C4-2B (cell line): Measurements from ENCODE around the gene TCERG1L.

Experiments used
- H3K27ac ChIP-seq: fragments of 450-650 bp; 2 replicates; pipeline ENCODE4 v1.5.1; 2017
- ZFX ChIP-seq: fragments of 450-650 bp; IDR thresholded peaks from 2 replicates; pipeline ENCODE4 v1.6.1; 2017
- TF ChIP-seq, protein P1 (sequence below): fragments of 450-650 bp; conservative IDR thresholded peaks from 2 replicates; pipeline ENCODE4 v1.5.1; 2017; ENCODE audit warnings: mild to moderate bottlenecking

The TCERG1L gene

DNA sequence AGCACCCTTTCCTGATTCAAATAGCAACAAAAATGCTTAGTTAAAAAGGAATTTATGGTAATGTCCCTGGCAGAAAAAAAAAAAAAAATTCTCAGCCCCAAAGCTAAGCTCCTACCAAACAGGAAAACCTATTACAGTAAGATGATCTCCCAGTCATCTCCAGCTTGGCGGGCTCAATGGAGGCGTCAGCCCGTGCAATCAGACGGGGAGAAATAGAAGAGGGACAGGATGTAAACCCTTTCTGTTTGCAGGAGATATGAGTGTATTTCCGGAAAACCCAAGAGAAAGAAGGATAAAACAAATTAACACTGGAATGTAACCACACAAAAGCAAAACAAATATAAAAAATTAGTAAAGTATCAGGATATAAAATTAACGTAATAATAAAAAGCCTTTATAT, 242.8 kb downstream of the TCERG1L start:
- no peak for TF ChIP-seq ZFX
- TF ChIP-seq, protein P1, sequence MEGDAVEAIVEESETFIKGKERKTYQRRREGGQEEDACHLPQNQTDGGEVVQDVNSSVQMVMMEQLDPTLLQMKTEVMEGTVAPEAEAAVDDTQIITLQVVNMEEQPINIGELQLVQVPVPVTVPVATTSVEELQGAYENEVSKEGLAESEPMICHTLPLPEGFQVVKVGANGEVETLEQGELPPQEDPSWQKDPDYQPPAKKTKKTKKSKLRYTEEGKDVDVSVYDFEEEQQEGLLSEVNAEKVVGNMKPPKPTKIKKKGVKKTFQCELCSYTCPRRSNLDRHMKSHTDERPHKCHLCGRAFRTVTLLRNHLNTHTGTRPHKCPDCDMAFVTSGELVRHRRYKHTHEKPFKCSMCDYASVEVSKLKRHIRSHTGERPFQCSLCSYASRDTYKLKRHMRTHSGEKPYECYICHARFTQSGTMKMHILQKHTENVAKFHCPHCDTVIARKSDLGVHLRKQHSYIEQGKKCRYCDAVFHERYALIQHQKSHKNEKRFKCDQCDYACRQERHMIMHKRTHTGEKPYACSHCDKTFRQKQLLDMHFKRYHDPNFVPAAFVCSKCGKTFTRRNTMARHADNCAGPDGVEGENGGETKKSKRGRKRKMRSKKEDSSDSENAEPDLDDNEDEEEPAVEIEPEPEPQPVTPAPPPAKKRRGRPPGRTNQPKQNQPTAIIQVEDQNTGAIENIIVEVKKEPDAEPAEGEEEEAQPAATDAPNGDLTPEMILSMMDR: no peak
- H3K27ac ChIP-seq: no peak overlapping the region

DNA sequence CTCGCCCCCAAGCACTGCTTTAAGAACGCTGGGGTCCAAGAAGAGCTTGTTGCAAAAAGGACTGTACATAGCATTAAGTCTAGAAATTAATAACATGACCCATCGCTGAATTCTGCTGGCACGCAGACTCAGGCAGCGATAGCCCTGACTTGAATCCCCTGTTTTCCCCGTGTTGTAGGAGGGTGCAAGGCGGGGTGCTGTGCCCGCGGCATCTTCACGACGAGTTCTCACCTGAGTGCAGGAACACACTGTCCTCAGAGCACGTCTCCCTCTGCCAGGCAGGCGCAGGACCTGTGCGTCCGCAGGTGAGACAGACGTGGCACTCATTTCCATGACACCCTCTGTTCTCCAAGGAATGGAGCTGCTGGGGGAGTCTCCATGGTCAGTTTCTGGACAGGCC, 243.2 kb downstream of the TCERG1L start:
- TF ChIP-seq, protein P1: no peak
- no peak for TF ChIP-seq ZFX
- no peak overlapping the region for H3K27ac ChIP-seq

- no peak for TF ChIP-seq ZFX
- TF ChIP-seq, protein P1: no peak
- no peak overlapping the region for H3K27ac ChIP-seq
Measured at GRCh38 chr10:131067690-131068089, 243.8 kb downstream of the TCERG1L start.

DNA sequence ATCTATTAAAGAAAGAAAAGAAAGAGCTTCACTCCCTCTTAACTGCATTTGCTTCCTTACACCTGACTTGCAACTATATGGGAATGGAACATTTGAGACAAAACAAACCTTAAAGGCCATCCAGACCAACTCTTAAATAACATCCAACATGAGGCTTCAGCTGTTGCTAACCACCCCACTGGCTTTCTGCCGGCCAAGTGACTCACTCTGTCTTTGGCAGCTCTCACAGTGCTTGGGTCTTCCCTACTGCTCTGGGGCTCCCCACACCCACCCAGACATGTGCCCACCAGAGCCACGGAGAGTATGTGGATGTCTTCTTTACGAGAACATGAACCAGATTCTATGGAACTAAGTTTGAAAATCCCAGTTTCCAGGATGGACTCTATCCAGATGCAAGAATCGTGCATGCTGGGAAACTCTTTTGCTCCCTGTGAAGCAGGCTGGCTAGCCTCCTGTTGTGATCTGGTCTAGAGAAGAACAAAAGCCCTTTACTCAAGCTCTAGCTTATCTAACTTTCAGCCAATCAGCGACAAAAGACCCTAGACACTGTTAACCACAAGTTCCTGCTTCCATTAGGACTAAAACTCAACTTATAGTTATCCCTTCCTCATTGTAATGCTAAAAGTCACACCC, 245.7 kb downstream of the TCERG1L start:
- TF ChIP-seq, protein P1: no peak
- no peak for TF ChIP-seq ZFX
- H3K27ac ChIP-seq: no peak overlapping the region

DNA sequence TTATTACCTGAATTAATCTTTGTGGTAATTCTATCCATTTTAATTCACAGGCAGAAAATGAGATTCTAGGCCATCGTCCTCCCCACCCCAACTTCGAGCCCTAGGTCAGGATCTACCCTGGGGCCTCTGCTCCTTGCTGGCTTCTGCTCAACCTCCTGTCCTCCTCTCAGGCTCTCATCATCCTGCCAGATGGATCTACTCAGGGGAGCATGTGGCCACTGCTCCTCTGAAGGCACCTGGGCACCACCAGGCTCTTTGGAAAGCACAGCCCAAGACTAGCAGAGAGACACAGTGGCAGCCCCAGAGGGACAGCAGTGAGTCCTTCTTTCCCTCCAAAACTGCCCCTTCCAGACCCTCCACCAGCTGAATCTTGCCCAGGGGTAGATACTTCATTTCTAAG, 248.2 kb downstream of the TCERG1L start:
- TF ChIP-seq, protein P1: no peak
- no peak for TF ChIP-seq ZFX
- H3K27ac ChIP-seq: no peak overlapping the region

- no peak overlapping the region for H3K27ac ChIP-seq
- no peak for TF ChIP-seq ZFX
- TF ChIP-seq, protein P1: no peak
Measured at GRCh38 chr10:131062621-131063260, 248.8 kb downstream of the TCERG1L start.

- TF ChIP-seq ZFX: no peak
- TF ChIP-seq, protein P1: no peak
Measured at GRCh38 chr10:131061216-131061615, 250.3 kb downstream of the TCERG1L start.

More at GRCh38 chr10:131061216-131061615, 250.3 kb downstream of the TCERG1L start:
- no peak overlapping the region for H3K27ac ChIP-seq
